ENCODE data around the gene PDXP. TPM values are rescaled to one million over a fixed set of nuclear protein-coding genes. Genes with fewer than 3 reads are reported as not detected.

Gene PDXP
- total RNA-seq, 1 donor from 2014 or later = 24.1 TPM

DNA sequence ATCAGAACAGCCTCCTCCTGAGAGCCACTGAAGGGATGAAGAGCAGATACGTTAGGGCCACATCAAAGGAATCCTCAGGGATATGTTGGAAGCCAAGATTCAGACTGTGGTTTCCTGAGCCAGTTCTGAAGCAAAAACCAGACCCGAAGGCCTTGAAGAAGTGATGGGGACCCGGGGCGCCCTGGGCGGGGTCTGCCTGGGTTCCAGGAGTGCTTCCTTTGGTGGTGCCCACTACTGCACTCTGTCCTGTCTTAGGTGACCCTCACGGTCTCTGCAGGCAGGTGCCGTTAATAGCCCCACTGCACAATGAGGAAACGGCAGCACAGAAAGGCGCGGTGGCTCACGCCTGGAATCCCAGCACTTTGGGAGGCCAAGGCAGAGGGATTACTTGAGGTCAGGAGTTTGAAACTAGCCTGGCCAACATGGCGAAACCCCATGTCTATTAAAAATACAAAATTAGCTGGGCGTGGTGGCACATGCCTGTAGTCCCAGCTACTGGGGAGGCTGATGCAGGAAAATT is 31.9 kb upstream of the PDXP start:
- DNase-seq (ENCODE audit: low spot score) = no peak
- intact Hi-C loops (cut with DNase I) = no loop called here

DNA sequence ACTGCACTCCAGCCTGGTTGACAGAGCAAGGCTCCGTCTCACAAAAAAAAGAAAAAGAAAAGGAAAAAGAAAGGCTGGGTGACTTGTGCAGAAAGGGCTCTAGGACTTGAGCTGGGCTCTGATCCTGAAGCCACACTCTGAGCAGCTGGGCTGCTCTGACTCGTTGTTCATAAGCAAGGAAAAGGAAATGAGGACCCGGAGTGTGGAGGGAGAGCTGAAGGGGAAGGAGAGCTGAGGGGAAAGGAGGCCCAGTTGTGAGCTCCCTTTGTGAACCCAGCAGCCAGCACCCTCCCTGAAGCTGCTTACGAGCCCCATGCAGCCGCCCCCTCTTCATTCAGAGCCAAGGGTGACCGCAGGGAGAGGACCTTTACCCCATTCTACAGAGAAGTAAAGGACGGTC is 31.4 kb upstream of the PDXP start:
- intact Hi-C loops (cut with DNase I) = no loop called here
- no peak for DNase-seq (ENCODE audit: low spot score)

GRCh38 chr22:37627545-37627944 is 31.0 kb upstream of the PDXP start:
- intact Hi-C loops (cut with DNase I) = no loop called here
- DNase-seq (ENCODE audit: low spot score) = no peak

GRCh38 chr22:37628830-37629229 is 29.7 kb upstream of the PDXP start:
- no peak for DNase-seq (ENCODE audit: low spot score)
- intact Hi-C loops (cut with DNase I) = no loop called here

GRCh38 chr22:37629928-37630327 is 28.6 kb upstream of the PDXP start:
- DNase-seq (ENCODE audit: low spot score) = no peak
- intact Hi-C loops (cut with DNase I) = no loop called here

GRCh38 chr22:37630839-37631435 is 27.6 kb upstream of the PDXP start:
- no peak for DNase-seq (ENCODE audit: low spot score)

GRCh38 chr22:37631448-37632173 is 26.9 kb upstream of the PDXP start:
- intact Hi-C loops (cut with DNase I) = no loop called here
- DNase-seq (ENCODE audit: low spot score) = no peak

More at GRCh38 chr22:37630839-37631435, 27.6 kb upstream of the PDXP start:
- intact Hi-C loops (cut with DNase I) = no loop called here

- intact Hi-C loops (cut with DNase I) = no loop called here
- DNase-seq (ENCODE audit: low spot score) = no peak
Observed at GRCh38 chr22:37632174-37633088, 26.1 kb upstream of the PDXP start.

DNA sequence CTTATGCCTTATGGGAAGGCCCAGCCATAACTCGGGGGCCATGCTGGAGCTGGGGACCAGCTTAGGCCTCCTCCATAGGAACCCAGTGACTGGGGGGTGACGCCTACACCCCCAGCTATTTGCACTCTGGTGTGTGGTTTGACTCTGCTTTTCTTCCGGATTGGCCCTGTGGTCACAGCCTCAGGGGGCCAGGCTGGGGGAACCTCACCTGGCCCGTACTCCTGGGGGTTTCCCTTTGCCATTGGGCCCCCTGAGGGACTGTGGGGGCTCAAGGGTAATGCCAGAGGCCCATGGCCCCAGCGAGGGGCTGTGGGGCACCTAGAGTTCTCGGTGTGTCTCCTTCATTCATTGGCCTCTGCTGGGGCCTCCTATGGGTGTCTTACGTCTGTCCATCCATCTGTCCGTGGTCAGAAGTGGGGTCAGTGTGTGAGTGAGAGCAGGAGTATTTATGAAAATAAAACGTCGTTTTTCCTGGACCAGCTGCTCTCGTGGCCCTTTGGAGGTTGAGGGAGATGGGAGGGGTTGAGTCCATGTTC is 25.4 kb upstream of the PDXP start:
- intact Hi-C loops (cut with DNase I) = no loop called here
- DNase-seq (ENCODE audit: low spot score) = no peak

GRCh38 chr22:37633625-37634416 is 24.7 kb upstream of the PDXP start:
- intact Hi-C loops (cut with DNase I) = no loop called here
- DNase-seq (ENCODE audit: low spot score) = peak; percentile 92

GRCh38 chr22:37634417-37634924 is 24.1 kb upstream of the PDXP start:
- DNase-seq (ENCODE audit: low spot score) = no peak
- intact Hi-C loops (cut with DNase I) = no loop called here

DNA sequence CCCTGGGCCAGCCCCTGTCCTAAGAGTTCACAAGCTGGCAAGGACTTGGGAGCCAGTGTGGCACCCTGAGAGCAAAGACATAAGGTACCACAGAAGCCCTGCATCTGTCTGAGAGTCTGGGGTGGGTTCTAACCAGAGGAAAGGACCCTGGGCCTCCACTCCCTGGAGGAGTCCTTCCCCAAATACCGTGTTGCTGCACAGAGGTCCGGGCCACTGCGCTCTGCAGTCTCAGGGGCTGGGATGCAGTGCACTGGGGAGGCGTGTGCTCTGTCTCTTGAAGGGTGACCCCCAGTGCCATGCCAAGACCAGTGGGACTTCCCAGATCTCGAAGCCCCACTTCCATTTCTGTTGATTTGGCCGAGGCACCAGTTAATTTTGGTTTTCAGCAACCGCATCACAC is 23.4 kb upstream of the PDXP start:
- intact Hi-C loops (cut with DNase I) = no loop called here
- no peak for DNase-seq (ENCODE audit: low spot score)

GRCh38 chr22:37636186-37636948 is 22.2 kb upstream of the PDXP start:
- DNase-seq (ENCODE audit: low spot score) = no peak
- intact Hi-C loops (cut with DNase I) = no loop called here

- DNase-seq (ENCODE audit: low spot score) = no peak
- intact Hi-C loops (cut with DNase I) = no loop called here
Observed at GRCh38 chr22:37636949-37637273, 21.6 kb upstream of the PDXP start.

DNA sequence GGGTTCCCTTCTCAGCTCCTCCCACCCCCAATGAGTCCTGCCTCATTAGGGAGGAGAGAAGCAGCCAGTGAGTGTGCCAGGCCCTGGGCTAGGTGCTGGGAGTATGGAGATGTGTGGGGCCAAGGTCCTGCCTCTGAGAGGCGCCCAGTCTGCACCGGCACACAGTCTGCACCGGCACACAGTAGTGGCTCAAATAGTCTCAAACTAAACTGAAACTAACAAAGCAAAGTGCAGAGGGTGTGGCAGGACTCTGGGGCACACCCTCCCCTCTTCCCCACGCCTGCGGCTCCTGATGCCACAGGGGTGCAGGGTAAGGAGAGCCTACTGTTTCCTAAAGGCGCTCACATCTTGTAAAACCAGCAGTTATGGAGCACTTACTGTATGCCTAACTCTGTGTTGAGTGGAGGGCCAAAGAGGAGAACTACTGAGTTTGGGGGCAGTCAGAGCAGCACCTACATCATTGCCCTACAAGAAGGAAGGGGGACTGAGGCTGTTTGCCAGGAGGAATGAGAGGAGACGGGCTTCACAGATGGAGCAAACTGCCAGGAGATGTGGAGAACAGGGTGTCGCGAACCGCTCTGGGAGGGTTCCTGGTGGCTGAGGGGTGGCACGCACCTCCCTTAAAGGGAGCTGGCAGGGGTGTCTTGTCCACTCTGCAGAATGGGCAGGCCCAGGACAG is 20.0 kb upstream of the PDXP start:
- no peak for DNase-seq (ENCODE audit: low spot score)
- intact Hi-C loops (cut with DNase I) = no loop called here

GRCh38 chr22:37639070-37639760 is 19.3 kb upstream of the PDXP start, which contains the start of gene SH3BP1:
Gene SH3BP1 (plus strand): TSS chr22:37639669. CDS start chr22:37639788, 119 bp downstream.
- intact Hi-C loops (cut with DNase I) = no loop called here
- no peak for DNase-seq (ENCODE audit: low spot score)

Measured in cardiac septum (tissue), 1 donor.